Bone marrow (tissue), 2 donors: ENCODE measurements around the gene ATOX1.
"Not testable (repeated sequence)": the region's sequence is repeated elsewhere in the genome, so short reads cannot be mapped to it uniquely, and the experiment has no call there.

Experiments
- DNase-seq, 2 donors: peaks; one replicate each; lab custom pipeline; 2025; lab: John Stamatoyannopoulos, UW

ATOX1 gene

GRCh38 chr5:151733358-151734063, 24.9 kb downstream of the ATOX1 start:
- DNase-seq: no peak

- no peak for DNase-seq
Measured at GRCh38 chr5:151730381-151730780, 28.1 kb downstream of the ATOX1 start.

- DNase-seq: not testable (repeated sequence)
Measured at GRCh38 chr5:151729597-151729996, 28.8 kb downstream of the ATOX1 start.

GRCh38 chr5:151724360-151724759, 34.1 kb downstream of the ATOX1 start:
- no peak for DNase-seq

- no peak for DNase-seq
Measured at GRCh38 chr5:151722546-151722945, 35.9 kb downstream of the ATOX1 start.

- no peak for DNase-seq
Measured at GRCh38 chr5:151721812-151722391, 36.5 kb downstream of the ATOX1 start.

- peak in 1 of 2 donors; percentile 32 for DNase-seq
Measured at GRCh38 chr5:151721087-151721646, 37.3 kb downstream of the ATOX1 start.

- no peak for DNase-seq
Measured at GRCh38 chr5:151720215-151720614, 38.2 kb downstream of the ATOX1 start.

- peak in 1 of 2 donors; percentile 34 for DNase-seq
Measured at GRCh38 chr5:151719228-151720000, 39.0 kb downstream of the ATOX1 start.

- no peak for DNase-seq
Measured at GRCh38 chr5:151718646-151719045, 39.8 kb downstream of the ATOX1 start.

- no peak for DNase-seq
Measured at GRCh38 chr5:151718153-151718552, 40.3 kb downstream of the ATOX1 start.

GRCh38 chr5:151717416-151717815, 41.0 kb downstream of the ATOX1 start:
- DNase-seq: no peak

- no peak for DNase-seq
Measured at GRCh38 chr5:151709109-151709735, 49.2 kb downstream of the ATOX1 start.

- DNase-seq: no peak
Measured at GRCh38 chr5:151708126-151708525, 50.3 kb downstream of the ATOX1 start.

GRCh38 chr5:151707567-151707966, 50.9 kb downstream of the ATOX1 start:
- no peak for DNase-seq

GRCh38 chr5:151706906-151707305, 51.5 kb downstream of the ATOX1 start:
- DNase-seq: no peak

- no peak for DNase-seq
Measured at GRCh38 chr5:151703780-151704179, 54.7 kb downstream of the ATOX1 start.

GRCh38 chr5:151703227-151703626, 55.2 kb downstream of the ATOX1 start:
- no peak for DNase-seq

GRCh38 chr5:151700820-151701219, 57.6 kb downstream of the ATOX1 start:
- DNase-seq: no peak

- no peak for DNase-seq
Measured at GRCh38 chr5:151700296-151700695, 58.1 kb downstream of the ATOX1 start.

GRCh38 chr5:151699071-151699901, 59.1 kb downstream of the ATOX1 start:
- DNase-seq: no peak
